Thoracic aorta (tissue), 2 donors: Measurements from ENCODE around the gene CRCP. TPM values are rescaled to one million over a fixed set of nuclear protein-coding genes. Genes with fewer than 3 reads are reported as not detected.

Experiments used
- ATAC-seq: fragments of 150-250 bp; one replicate; pipeline ENCODE4 v1.8.0; 2017; ENCODE audit warnings: low read depth; ENCODE audit not compliant: insufficient number of reproducible peaks, low FRiP score
- DNase-seq: peaks from one replicate; pipeline ENCODE4 v3.0.0-alpha.2; 2020; ENCODE audit warnings: low spot score
- H3K27ac ChIP-seq, 2 donors: fragments of 200-600 bp; sonication (generic); 1 replicate in 1 of 2; 2 replicates in 1 of 2; pipeline ENCODE4 v1.5.1; 2016; ENCODE audit warnings: mild to moderate bottlenecking in 2 of 2, moderate library complexity in 2 of 2
- H3K27me3 ChIP-seq: fragments of 200-600 bp; sonication (generic); replicated peaks from 2 replicates; pipeline ENCODE4 v1.6.0; 2016; ENCODE audit warnings: mild to moderate bottlenecking; ENCODE audit not compliant: insufficient read depth
- H3K36me3 ChIP-seq: fragments of 200-600 bp; sonication (generic); one replicate; pipeline ENCODE4 v1.5.1; 2016
- H3K4me1 ChIP-seq, 2 donors: fragments of 200-600 bp; sonication (generic); 1 replicate in 1 of 2; 2 replicates in 1 of 2; pipeline versions ENCODE4 v1.5.1 to v1.6.0; 2016; ENCODE audit warnings: low read depth in 2 of 2, mild to moderate bottlenecking in 1 of 2; ENCODE audit not compliant: control insufficient read depth in 1 of 2
- H3K4me3 ChIP-seq: fragments of 200-600 bp; sonication (generic); 2 replicates; pipeline ENCODE4 v1.5.1; 2016; ENCODE audit warnings: mild to moderate bottlenecking
- H3K9me3 ChIP-seq: fragments of 200-600 bp; sonication (generic); 2 replicates; pipeline ENCODE4 v1.5.1; 2016
- CTCF ChIP-seq: fragments of 200-600 bp; sonication (generic); IDR thresholded peaks from one replicate; pipeline ENCODE4 v1.5.1; 2019; ENCODE audit warnings: antibody characterized with exemption
- total RNA-seq, 2 donors: library from RNA; depleted of rRNA; stranded (reverse); fragments of >200 nt; gene quantifications; one replicate each; pipeline versions ENCODE4 v1.1.0 to v1.2.3, GENCODE V29; 2016

CRCP gene
- total RNA-seq, 2 donors from 2014 or later: 32.5 to 43.5 TPM

DNA sequence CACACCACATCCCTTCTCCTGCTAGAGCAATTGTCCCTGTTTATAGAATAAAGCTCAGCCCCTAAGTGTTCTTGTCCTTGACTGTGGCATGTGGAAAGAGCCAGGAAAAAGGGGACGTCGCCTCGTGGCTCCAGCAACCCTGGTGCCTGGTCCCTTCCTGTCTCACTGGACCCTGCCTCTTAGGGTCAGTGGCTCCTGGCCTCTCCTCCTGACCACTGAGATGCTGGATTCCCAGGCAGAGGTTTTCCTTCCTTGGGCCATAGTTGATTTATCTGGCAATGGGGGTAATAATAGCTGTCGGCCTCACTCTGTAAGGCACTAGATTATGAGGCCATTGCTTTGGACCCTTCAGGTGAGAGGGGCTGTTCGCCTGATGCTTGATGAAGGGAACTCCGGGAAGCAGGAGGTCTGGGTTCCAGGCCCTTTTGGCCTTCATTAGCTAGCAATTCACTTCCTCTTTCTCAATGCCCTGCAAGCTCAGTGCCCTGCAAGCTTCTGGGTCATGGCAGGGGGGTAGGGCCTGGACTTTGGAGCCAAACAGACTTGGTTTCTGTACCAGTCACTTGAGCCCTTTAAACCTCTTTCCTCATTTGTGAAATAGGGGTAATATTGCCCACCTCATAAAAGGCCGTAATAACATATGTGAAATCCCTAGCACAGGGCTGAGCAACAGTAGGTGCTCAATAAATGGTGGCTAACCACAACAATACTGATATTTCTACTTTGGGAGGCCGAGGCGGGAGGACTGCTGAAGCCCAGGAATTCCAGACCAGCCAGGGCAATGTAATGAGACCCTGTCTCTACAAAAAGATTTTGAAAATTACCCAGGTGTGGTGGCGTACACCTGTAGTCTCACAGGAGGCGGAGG lies 38.0 kb upstream of the CRCP start:
- Histone ChIP-seq H3K9me3 (no peaks in the 10 kb centered on the region), H3K27me3 (no peaks in the 10 kb centered on the region), H3K27ac (no peak overlapping the region), H3K36me3 (no peaks in the 10 kb centered on the region), H3K4me1 (peaks cover 11 to 14% of the 10 kb centered on the region in 2 donors), H3K4me3 (peak overlapping the region; percentile 100)
- no peak for DNase-seq
- no peak for ATAC-seq
- TF ChIP-seq CTCF: no peak

- DNase-seq (no peak), ATAC-seq (no peak)
- H3K4me1 ChIP-seq: peaks cover 11 to 14% of the 10 kb centered on the region in 2 donors
- no peaks in the 10 kb centered on the region for H3K27me3 ChIP-seq
- H3K9me3 ChIP-seq: no peaks in the 10 kb centered on the region
- no peak overlapping the region for H3K27ac ChIP-seq
- no peak overlapping the region for H3K4me3 ChIP-seq
- no peak for TF ChIP-seq CTCF
- H3K36me3 ChIP-seq: peaks cover 13% of the 10 kb centered on the region
Measured at GRCh38 chr7:66078067-66078466, 36.6 kb upstream of the CRCP start.

DNA sequence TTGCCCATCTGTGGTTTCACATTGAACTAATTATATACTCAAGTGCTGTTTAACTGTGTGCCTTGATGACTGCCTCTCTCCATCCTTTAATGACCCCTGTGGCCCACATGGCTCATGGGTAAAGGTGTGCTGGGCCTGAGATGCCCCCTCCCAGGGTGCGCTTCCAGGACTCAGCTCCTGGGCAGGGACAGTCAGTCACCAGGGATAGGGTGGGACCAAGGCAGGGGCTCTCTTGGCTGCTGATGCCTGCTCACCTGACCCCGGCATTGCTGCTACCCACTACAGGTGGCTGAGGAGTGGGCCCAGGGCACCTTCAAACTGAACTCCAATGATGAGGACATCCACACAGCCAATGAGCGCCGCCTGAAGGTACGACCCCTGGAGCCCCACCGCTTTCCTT lies 32.6 kb upstream of the CRCP start:
- peaks cover 22% of the 10 kb centered on the region for H3K36me3 ChIP-seq
- H3K9me3 ChIP-seq: no peaks in the 10 kb centered on the region
- no peaks in the 10 kb centered on the region for H3K27me3 ChIP-seq
- ATAC-seq (no peak), DNase-seq (no peak)
- H3K4me3 ChIP-seq: no peak overlapping the region
- no peak for TF ChIP-seq CTCF
- H3K27ac ChIP-seq: no peak overlapping the region
- H3K4me1 ChIP-seq: peaks cover 1 to 2% of the 10 kb centered on the region in 2 donors

- no peak for TF ChIP-seq CTCF
- DNase-seq (no peak), ATAC-seq (no peak)
- H3K27ac ChIP-seq: no peak overlapping the region
- H3K9me3 ChIP-seq: no peaks in the 10 kb centered on the region
- H3K4me3 ChIP-seq: no peak overlapping the region
- H3K27me3 ChIP-seq: no peaks in the 10 kb centered on the region
- peaks cover 22% of the 10 kb centered on the region for H3K36me3 ChIP-seq
- no peaks in the 10 kb centered on the region for H3K4me1 ChIP-seq
Measured at GRCh38 chr7:66082886-66083415, 31.7 kb upstream of the CRCP start.

DNA sequence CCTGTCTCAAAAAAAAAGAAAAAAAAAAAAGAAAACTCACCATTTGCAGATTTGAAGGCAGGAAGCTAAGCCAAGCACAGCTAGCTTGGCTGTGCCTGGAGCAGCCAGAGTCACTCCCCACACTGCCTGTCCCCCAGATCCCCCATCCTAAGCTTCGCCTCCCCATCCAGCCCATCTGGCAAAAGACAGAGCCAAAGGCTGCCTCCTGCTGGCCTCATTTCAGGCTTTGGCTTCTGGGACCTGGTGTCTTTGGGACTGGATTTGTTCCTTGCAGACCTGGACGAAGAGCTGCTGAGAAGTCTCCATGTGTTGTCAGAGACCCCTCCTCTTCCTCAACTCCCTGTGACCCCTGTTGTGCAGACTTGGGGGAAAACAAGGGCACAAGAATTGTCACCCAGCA lies 31.0 kb upstream of the CRCP start:
- H3K4me3 ChIP-seq: no peak overlapping the region
- H3K27ac ChIP-seq: no peak overlapping the region
- peaks cover 22% of the 10 kb centered on the region for H3K36me3 ChIP-seq
- H3K9me3 ChIP-seq: no peaks in the 10 kb centered on the region
- H3K4me1 ChIP-seq: no peaks in the 10 kb centered on the region
- TF ChIP-seq CTCF: no peak
- no peaks in the 10 kb centered on the region for H3K27me3 ChIP-seq
- DNase-seq (no peak), ATAC-seq (no peak)
